Esophagus (tissue), 2 donors: ENCODE results near the gene NFE2L3. TPM values are rescaled to one million over a fixed set of nuclear protein-coding genes. Genes with fewer than 3 reads are reported as not detected.

Experiments
- H3K27ac ChIP-seq, 2 donors: one replicate each; pipeline ENCODE4 v1.5.1; 2013; ENCODE audit warnings: low read depth in 2 of 2, mild to moderate bottlenecking in 2 of 2, inconsistent platforms in 1 of 2, low read length in 1 of 2, moderate library complexity in 1 of 2
- H3K27me3 ChIP-seq, 2 donors: one replicate each; pipeline ENCODE4 v1.6.1; 2013; ENCODE audit warnings: low read length in 2 of 2, control low read depth in 1 of 2, mild to moderate bottlenecking in 1 of 2; ENCODE audit not compliant: insufficient read depth in 2 of 2, control insufficient read depth in 1 of 2
- H3K36me3 ChIP-seq, 2 donors: one replicate each; pipeline ENCODE4 v1.6.1; 2013; ENCODE audit warnings: low read length in 1 of 2; ENCODE audit not compliant: control insufficient read depth in 2 of 2, insufficient read depth in 2 of 2
- H3K4me1 ChIP-seq, 2 donors: one replicate each; pipeline ENCODE4 v1.6.1; 2013; ENCODE audit warnings: low read length in 1 of 2; ENCODE audit not compliant: control insufficient read depth in 2 of 2, insufficient read depth in 2 of 2
- H3K4me3 ChIP-seq, 2 donors: one replicate each; pipeline ENCODE4 v1.5.1; 2013; ENCODE audit warnings: low read length in 2 of 2, mild to moderate bottlenecking in 2 of 2, low read depth in 1 of 2, moderate library complexity in 1 of 2
- H3K9me3 ChIP-seq, 2 donors: one replicate each; pipeline ENCODE4 v1.6.1; 2013; ENCODE audit warnings: mild to moderate bottlenecking in 2 of 2, low read depth in 1 of 2, low read length in 1 of 2, moderate library complexity in 1 of 2; ENCODE audit not compliant: control insufficient read depth in 2 of 2, insufficient read depth in 1 of 2
- WGBS, 2 donors: extraction: QIAGEN DNeasy Blood & Tissue Kit; methylation state at CpG; one replicate each; pipeline ENCODE4 v1.1.7; 2013; 5-methylcytosine and 5-hydroxymethylcytosine counted together
- polyA plus RNA-seq, 2 donors: library from polyadenylated mRNA; stranded (reverse); fragments of 200-250 nt; gene quantifications; one replicate each; pipeline ENCODE4 v1.2.3, GENCODE V29; 2013
- donor health status: healthy with polysubstance abuse.
- donor health status: Bipolar disorder and iron deficiency.

Gene NFE2L3
- polyA plus RNA-seq: 1 to 10 TPM; 2.3 to 2.9 TPM

GRCh38 chr7:26151953-26152781 is at the start of gene NFE2L3:
TSS of gene NFE2L3 (plus strand) at chr7:26152198. CDS start at chr7:26152499, 301 bp downstream.
- Histone ChIP-seq H3K27me3 (no peaks in the 10 kb centered on the region), H3K9me3 (no peaks in the 10 kb centered on the region), H3K4me3 (peak within 1 kb of the TSS; percentile 57 to 69), H3K4me1 (peaks cover 4 to 19% of the 10 kb centered on the region in 2 donors), H3K27ac (no peak within 1 kb of the TSS), H3K36me3 (no peaks in the 10 kb centered on the region)
- WGBS, 2 donors: 1% methylated on average over 70 to 95 of the region's 95 CpGs

- Histone ChIP-seq H3K4me3 (no peak overlapping the region), H3K9me3 (no peaks in the 10 kb centered on the region), H3K4me1 (no peaks in the 10 kb centered on the region), H3K27me3 (no peaks in the 10 kb centered on the region), H3K27ac (no peak overlapping the region), H3K36me3 (no peaks in the 10 kb centered on the region)
- WGBS, 2 donors: 82 to 83% methylated on average over 3 of the region's 3 CpGs
Observed at GRCh38 chr7:26103596-26103995, 48.4 kb upstream of the NFE2L3 start.

- H3K27me3 ChIP-seq: no peaks in the 10 kb centered on the region
- H3K9me3 ChIP-seq: no peaks in the 10 kb centered on the region
- H3K4me3 ChIP-seq: no peak overlapping the region
- H3K4me1 ChIP-seq: no peaks in the 10 kb centered on the region
- WGBS, 2 donors: 64 to 77% methylated on average over 1 of the region's 1 CpG
- H3K27ac ChIP-seq: no peak overlapping the region
- no peaks in the 10 kb centered on the region for H3K36me3 ChIP-seq
Observed at GRCh38 chr7:26105236-26105635, 46.8 kb upstream of the NFE2L3 start.

- Histone ChIP-seq H3K36me3 (no peaks in the 10 kb centered on the region), H3K27me3 (no peaks in the 10 kb centered on the region), H3K4me1 (no peaks in the 10 kb centered on the region), H3K27ac (no peak overlapping the region), H3K9me3 (no peaks in the 10 kb centered on the region), H3K4me3 (no peak overlapping the region)
- WGBS, 2 donors: 88 to 94% methylated on average over 11 of the region's 11 CpGs
Observed at GRCh38 chr7:26105931-26106330, 46.1 kb upstream of the NFE2L3 start.

- WGBS, 2 donors: 86 to 90% methylated on average over 6 of the region's 6 CpGs
- Histone ChIP-seq H3K27me3 (no peaks in the 10 kb centered on the region), H3K4me3 (no peak overlapping the region), H3K36me3 (no peaks in the 10 kb centered on the region), H3K4me1 (no peaks in the 10 kb centered on the region), H3K9me3 (no peaks in the 10 kb centered on the region), H3K27ac (no peak overlapping the region)
Observed at GRCh38 chr7:26112203-26112740, 39.7 kb upstream of the NFE2L3 start.

- 75 to 76% methylated on average over 5 of the region's 5 CpGs for whole genome bisulfite sequencing, 2 donors
- no peak overlapping the region for H3K27ac ChIP-seq
Observed at GRCh38 chr7:26115650-26116049, 36.3 kb upstream of the NFE2L3 start.

GRCh38 chr7:26117142-26117807 is 34.7 kb upstream of the NFE2L3 start:
- WGBS, 2 donors: 65 to 68% methylated on average over 7 of the region's 7 CpGs
- no peaks in the 10 kb centered on the region for H3K27me3 ChIP-seq
- no peaks in the 10 kb centered on the region for H3K9me3 ChIP-seq

More at GRCh38 chr7:26115650-26116049, 36.3 kb upstream of the NFE2L3 start:
- no peaks in the 10 kb centered on the region for H3K9me3 ChIP-seq
- no peaks in the 10 kb centered on the region for H3K27me3 ChIP-seq
- no peak overlapping the region for H3K4me3 ChIP-seq
- no peaks in the 10 kb centered on the region for H3K36me3 ChIP-seq
- H3K4me1 ChIP-seq: no peaks in the 10 kb centered on the region

GRCh38 chr7:26117970-26118369 is 34.0 kb upstream of the NFE2L3 start:
- WGBS, 2 donors: 93 to 95% methylated on average over 6 of the region's 6 CpGs
- Histone ChIP-seq H3K27me3 (no peaks in the 10 kb centered on the region), H3K27ac (no peak overlapping the region), H3K4me3 (no peak overlapping the region), H3K9me3 (no peaks in the 10 kb centered on the region), H3K36me3 (no peaks in the 10 kb centered on the region), H3K4me1 (no peaks in the 10 kb centered on the region)

More at GRCh38 chr7:26117142-26117807, 34.7 kb upstream of the NFE2L3 start:
- no peak overlapping the region for H3K27ac ChIP-seq
- H3K4me1 ChIP-seq: no peaks in the 10 kb centered on the region
- H3K36me3 ChIP-seq: no peaks in the 10 kb centered on the region
- H3K4me3 ChIP-seq: no peak overlapping the region

- H3K27me3 ChIP-seq: no peaks in the 10 kb centered on the region
- no peaks in the 10 kb centered on the region for H3K4me1 ChIP-seq
Observed at GRCh38 chr7:26122745-26123144, 29.3 kb upstream of the NFE2L3 start.

More at GRCh38 chr7:26122745-26123144, 29.3 kb upstream of the NFE2L3 start:
- H3K27ac ChIP-seq: no peak overlapping the region
- H3K9me3 ChIP-seq: no peaks in the 10 kb centered on the region
- 81 to 89% methylated on average over 4 of the region's 4 CpGs for WGBS, 2 donors
- H3K36me3 ChIP-seq: no peaks in the 10 kb centered on the region
- H3K4me3 ChIP-seq: no peak overlapping the region
